Adrenal gland (tissue), 12 donors: ENCODE measurements around the gene DACT2. TPM values are rescaled to one million over a fixed set of nuclear protein-coding genes. Genes with fewer than 3 reads are reported as not detected.

Experiments
- DNase-seq, 7 donors: peaks; one replicate each; pipeline ENCODE4 v3.0.0-alpha.2; 2019 to 2020
- H3K27ac ChIP-seq, 5 donors: fragments of 200-600 bp; sonication (generic) in 4 of 5; 1 replicate in 3 of 5; 2 replicates in 2 of 5; pipeline versions ENCODE4 v1.5.1 to v1.8.0; 2016 to 2020; ENCODE audit warnings: mild to moderate bottlenecking in 1 of 5
- H3K27me3 ChIP-seq: fragments of 200-600 bp; 2 replicates; pipeline ENCODE4 v1.8.0; 2021
- H3K36me3 ChIP-seq, 2 donors: fragments of 200-600 bp; replicated peaks in 1 of 2; 1 replicate in 1 of 2; 2 replicates in 1 of 2; pipeline versions ENCODE4 v1.5.1 to v1.8.0; 2018 to 2022
- H3K4me1 ChIP-seq, 2 donors: fragments of 200-600 bp; replicated peaks in 1 of 2; 1 replicate in 1 of 2; 2 replicates in 1 of 2; pipeline versions ENCODE4 v1.5.1 to v1.8.0; 2018 to 2021
- H3K4me3 ChIP-seq, 4 donors: fragments of 200-600 bp; sonication (generic) in 3 of 4; one replicate each; pipeline ENCODE4 v1.5.1; 2016 to 2018
- H3K9me3 ChIP-seq, 3 donors: fragments of 200-600 bp; sonication (generic) in 1 of 3; replicated peaks in 1 of 3; 1 replicate in 2 of 3; 2 replicates in 1 of 3; pipeline versions ENCODE4 v1.5.1 to v1.8.0; 2016 to 2021
- POLR2A ChIP-seq, 2 donors: fragments of 450-650 bp; IDR thresholded peaks; one replicate each; pipeline ENCODE4 v1.6.1; 2017; ENCODE audit warnings: antibody characterized with exemption in 2 of 2, mild to moderate bottlenecking in 2 of 2, moderate library complexity in 1 of 2
- WGBS, 4 donors: extraction: QIAGEN DNeasy Blood & Tissue Kit in 2 of 4; methylation state at CpG; one replicate each; pipeline versions ENCODE4 v1.1.5 to v1.1.7; 2013 to 2017; 5-methylcytosine and 5-hydroxymethylcytosine counted together
- intact Hi-C, 2 donors: fragments of 100-400 bp; cut with DNase I; formaldehyde crosslinking; loops; one replicate each; pipeline versions ENCODE4 v1.14.1 to v1.15.0; 2022 to 2023
- polyA plus RNA-seq, 3 donors: library from polyadenylated mRNA; stranded (reverse); fragments of 200-250 nt in 2 of 3; fragments of 350-450 nt in 1 of 3; fragmentation: Illumina TruSeq in 1 of 3; extraction: RNeasy Lipid Tissue Mini Kit (QIAGEN cat#74804) in 1 of 3; gene quantifications; one replicate each; pipeline ENCODE4 v1.2.3, GENCODE V29; 2013 to 2014
- total RNA-seq, 9 donors: library from RNA; depleted of rRNA in 4 of 9; stranded (reverse); fragments of >200 nt in 4 of 9; fragments of 120-200 nt in 1 of 9; fragmentation: NEBNext Ultra II Directional in 1 of 9; extraction: Animal tissue kit (Norgen Biotek cat#: 25700) in 1 of 9; gene quantifications; one replicate each; pipeline versions ENCODE4 v1.1.0 to v1.2.4, GENCODE V29; 2013 to 2023
- TF ChIP-seq, protein P1 (sequence below), 6 experiments: fragments of 450-650 bp in 4 of 6; fragments of 200-600 bp in 2 of 6; sonication (generic) in 1 of 6; IDR thresholded peaks; 1 replicate in 5 of 6; 2 replicates in 1 of 6; pipeline versions ENCODE4 v1.5.1 to v1.8.0; 2016 to 2021; ENCODE audit warnings: antibody characterized with exemption in 6 of 6, mild to moderate bottlenecking in 2 of 6, moderate library complexity in 1 of 6
- donor health status: healthy with polysubstance abuse.
- donor health status: Bipolar disorder and iron deficiency.
- donor health status: DM: yes; HTN: yes; CAD: no.
- donor health status: DM: no; HTN: no; CAD: no.
- donor health status: DM: no; HTN: no; CAD: no.
- donor health status: DM: yes; HTN: yes; CAD: no.

DACT2 gene
- total and polyA plus RNA-seq, 12 donors: 0.05 to 11.2 (median 2.8) TPM

DNA sequence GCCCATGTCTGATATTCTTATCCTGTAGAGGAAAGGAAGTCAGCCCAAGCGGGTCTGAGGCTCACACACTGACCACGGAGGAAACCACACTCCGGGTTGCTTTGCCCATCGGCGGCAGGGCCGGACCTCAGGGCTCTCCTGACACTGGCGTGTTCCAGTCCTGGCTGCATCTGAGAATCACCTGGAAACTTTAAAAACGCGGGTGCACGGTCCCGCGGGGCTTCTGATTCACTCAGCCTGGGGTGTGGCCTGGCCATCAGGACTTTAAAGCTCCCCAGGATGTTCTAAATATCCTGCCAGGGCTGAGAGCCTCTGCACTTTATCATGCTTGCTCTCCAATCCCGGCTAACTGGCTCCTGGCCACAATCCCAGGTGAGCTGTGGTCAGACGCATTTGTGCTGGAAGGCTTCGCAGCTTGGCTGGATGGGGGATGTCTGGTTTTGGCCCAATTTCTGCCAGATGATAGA, 47.7 kb upstream of the DACT2 start:
- Histone ChIP-seq H3K27ac (no peak overlapping the region), H3K9me3 (no peaks in the 10 kb centered on the region), H3K4me3 (no peak overlapping the region), H3K4me1 (peaks cover 0 to 5% of the 10 kb centered on the region in 2 donors), H3K27me3 (no peaks in the 10 kb centered on the region), H3K36me3 (no peaks in the 10 kb centered on the region)
- WGBS, 4 donors: 51 to 71% (median 64%) methylated on average over 13 to 15 of the region's 15 CpGs
- DNase-seq: no peak
- intact Hi-C loops: no loop called here
- no peak for TF ChIP-seq POLR2A (IDR thresholded peaks at IDR 0.05)
- TF ChIP-seq, protein P1, sequence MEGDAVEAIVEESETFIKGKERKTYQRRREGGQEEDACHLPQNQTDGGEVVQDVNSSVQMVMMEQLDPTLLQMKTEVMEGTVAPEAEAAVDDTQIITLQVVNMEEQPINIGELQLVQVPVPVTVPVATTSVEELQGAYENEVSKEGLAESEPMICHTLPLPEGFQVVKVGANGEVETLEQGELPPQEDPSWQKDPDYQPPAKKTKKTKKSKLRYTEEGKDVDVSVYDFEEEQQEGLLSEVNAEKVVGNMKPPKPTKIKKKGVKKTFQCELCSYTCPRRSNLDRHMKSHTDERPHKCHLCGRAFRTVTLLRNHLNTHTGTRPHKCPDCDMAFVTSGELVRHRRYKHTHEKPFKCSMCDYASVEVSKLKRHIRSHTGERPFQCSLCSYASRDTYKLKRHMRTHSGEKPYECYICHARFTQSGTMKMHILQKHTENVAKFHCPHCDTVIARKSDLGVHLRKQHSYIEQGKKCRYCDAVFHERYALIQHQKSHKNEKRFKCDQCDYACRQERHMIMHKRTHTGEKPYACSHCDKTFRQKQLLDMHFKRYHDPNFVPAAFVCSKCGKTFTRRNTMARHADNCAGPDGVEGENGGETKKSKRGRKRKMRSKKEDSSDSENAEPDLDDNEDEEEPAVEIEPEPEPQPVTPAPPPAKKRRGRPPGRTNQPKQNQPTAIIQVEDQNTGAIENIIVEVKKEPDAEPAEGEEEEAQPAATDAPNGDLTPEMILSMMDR (IDR thresholded peaks at IDR 0.05): no peak

DNA sequence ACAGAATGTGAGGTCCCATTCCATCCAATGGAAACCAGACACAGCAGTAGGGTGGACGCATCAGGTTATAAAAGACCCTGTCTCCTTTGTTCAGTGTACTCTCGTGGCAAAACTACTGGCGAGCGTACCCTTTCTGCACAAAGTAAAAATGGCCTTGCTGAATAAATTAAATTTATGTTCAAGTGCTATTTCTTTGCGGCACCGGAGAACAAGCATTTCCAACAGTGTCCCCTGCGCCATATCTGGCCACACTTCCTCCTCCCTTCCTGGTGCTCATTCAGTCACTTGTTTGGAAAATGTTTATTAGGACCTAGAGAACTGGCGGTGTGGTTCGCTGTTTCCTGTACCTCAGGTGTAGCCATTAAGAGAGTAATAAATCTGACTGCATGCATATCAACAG, 46.9 kb upstream of the DACT2 start:
- TF ChIP-seq POLR2A (IDR thresholded peaks at IDR 0.05): no peak
- TF ChIP-seq, protein P1 (IDR thresholded peaks at IDR 0.05): no peak
- Histone ChIP-seq H3K27me3 (no peaks in the 10 kb centered on the region), H3K27ac (no peak overlapping the region), H3K9me3 (no peaks in the 10 kb centered on the region), H3K36me3 (no peaks in the 10 kb centered on the region), H3K4me1 (peaks cover 0 to 5% of the 10 kb centered on the region in 2 donors), H3K4me3 (no peak overlapping the region)
- no peak for DNase-seq
- 87 to 97% (median 92%) methylated on average over 9 of the region's 9 CpGs for WGBS, 4 donors
- intact Hi-C loops: no loop called here

DNA sequence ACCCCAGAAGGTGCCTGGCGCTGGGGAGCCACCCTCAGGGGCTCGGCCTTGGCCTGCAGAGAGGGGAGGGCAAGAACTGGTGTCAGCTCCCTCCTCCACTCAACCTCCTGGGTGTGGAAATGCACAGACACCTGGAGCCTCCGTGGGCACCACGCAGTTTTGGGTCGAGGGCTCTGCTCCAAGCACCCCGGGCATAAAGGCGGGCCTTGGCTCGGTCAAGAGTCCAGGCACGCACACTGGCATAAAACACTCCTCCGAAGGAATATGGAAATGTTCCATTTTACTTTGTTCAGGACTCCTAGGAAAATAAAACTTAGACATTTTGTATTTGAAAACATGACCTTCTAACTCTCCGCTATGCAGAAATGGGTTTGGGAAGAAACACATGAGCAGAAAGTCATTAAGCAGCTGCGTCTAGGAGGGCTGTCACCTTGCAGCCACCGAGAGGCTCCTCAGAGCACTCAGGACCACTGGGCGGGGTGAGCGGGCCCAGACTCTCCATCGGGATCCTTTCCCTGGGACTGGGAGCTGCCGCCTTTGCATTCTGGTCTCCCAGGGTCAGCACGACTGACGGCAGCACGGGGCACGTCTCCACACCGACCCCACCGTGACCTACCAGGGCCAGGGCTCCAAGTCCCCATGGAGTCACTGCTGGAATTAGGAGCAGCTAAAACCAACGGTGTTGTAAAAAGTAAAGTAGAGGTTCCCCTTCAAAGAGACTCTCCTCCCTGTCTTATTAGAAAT, 46.0 kb upstream of the DACT2 start:
- Histone ChIP-seq H3K4me3 (no peak overlapping the region), H3K36me3 (no peaks in the 10 kb centered on the region), H3K27me3 (no peaks in the 10 kb centered on the region), H3K9me3 (no peaks in the 10 kb centered on the region), H3K27ac (no peak overlapping the region), H3K4me1 (peaks cover 0 to 5% of the 10 kb centered on the region in 2 donors)
- WGBS, 4 donors: 84 to 95% (median 87%) methylated on average over 15 to 24 of the region's 24 CpGs
- intact Hi-C loops: no loop called here
- TF ChIP-seq, protein P1 (IDR thresholded peaks at IDR 0.05): no peak
- DNase-seq: no peak

DNA sequence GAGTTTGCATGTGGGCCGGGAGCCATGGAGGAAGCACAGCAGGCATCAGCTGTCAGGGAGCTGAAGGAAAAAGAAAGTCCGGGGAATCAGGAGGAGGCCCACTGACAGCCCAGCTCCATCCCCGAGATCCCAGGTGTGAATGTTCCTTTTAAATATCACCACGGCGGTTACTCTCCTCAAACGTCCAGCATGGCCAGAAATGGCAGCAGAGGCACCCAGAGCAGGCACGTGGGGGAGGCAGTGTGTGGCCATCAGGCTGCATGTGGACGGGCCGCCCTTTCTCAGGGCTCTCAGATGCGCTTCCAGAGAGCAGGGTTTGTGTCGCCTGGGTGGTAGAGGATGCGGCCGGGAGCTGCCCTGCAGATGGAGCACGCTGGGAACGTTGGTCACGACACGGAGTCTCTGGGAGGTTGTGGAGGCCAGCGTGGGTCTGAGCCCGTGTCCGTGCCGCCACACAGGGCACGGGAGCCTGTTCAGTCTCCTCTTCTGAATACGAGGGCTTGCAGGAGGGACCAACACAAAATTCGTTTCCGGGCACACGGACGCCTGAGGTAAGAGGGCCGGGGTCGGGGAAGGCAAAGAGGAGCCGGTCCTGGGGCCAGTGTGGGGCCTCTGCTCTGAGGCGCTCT, 45.3 kb upstream of the DACT2 start:
- Histone ChIP-seq H3K27me3 (no peaks in the 10 kb centered on the region), H3K9me3 (no peaks in the 10 kb centered on the region), H3K4me3 (no peak overlapping the region), H3K4me1 (peaks cover 0 to 5% of the 10 kb centered on the region in 2 donors), H3K36me3 (no peaks in the 10 kb centered on the region), H3K27ac (no peak overlapping the region)
- TF ChIP-seq, protein P1 (IDR thresholded peaks at IDR 0.05): no peak
- no peak for TF ChIP-seq POLR2A (IDR thresholded peaks at IDR 0.05)
- intact Hi-C loops: no loop called here
- no peak for DNase-seq
- WGBS, 4 donors: 88 to 97% (median 93%) methylated on average over 16 to 31 of the region's 31 CpGs
